Measurements from ENCODE around the gene ECI2. TPM values are rescaled to one million over a fixed set of nuclear protein-coding genes. Genes with fewer than 3 reads are reported as not detected.
A peak's percentile ranks its signal among the peaks of the same experiment; 100 is the strongest.

ECI2 gene
- total and polyA plus RNA-seq, 2 of the 13 experiments (the other 11 are each of a cell fraction or from before 2014, with no cell fraction given) = 78.5 to 228 TPM

DNA sequence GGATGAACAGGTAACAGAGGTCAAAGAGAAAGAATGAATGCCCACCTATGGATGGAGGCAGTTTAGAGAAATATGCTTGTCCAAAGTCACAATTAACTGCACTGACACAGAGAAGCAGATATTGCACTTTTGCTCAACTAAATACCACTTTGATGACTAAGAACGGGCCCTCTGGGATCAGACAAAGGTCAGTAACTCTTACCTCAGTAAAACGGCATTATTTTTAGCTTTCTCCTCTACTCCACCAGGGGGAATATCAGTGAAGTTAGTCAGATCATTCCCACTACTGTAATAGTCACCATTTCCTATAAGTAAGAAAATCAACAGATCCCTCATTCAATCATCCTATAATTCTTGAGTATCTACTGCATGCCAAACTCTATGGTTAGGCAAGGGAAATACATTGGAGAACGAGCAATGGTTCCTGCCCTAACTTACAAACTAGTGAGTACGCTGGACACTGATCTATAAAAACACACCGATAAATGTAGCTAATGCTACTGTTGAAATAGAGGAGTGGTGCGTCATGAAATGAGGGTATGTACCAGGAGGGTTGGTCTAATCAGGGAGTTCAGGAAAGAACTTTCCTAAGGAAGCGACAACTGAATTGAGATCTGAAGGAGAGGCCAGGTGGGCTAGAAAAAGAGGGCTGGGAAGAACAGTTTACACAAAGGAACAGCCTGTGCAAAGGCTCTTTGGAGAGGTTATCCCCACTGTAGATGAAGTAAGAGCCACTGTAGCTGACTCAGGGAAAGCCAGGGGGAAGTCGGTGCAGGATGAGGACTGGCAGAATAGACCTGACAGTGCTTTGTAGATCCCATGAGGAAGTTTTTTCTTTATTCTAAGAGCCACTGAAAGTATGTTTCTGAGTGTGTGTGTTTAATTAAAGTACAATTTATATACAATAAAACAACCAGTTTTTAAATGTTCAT lies 9.2 kb downstream of the ECI2 start (continued):
- TF ChIP-seq PCBP1 (IDR thresholded peaks at IDR 0.05; ENCODE audit: borderline replicate concordance, low read depth, low read length) = no peak
- no peak for TF ChIP-seq NFATC3 (CRISPR knock-in tag; IDR thresholded peaks at IDR 0.05)
- 0 out of 2 replicates have a peak, but pooled peaks have one; percentile 14 for TF ChIP-seq SMARCC2 (IDR thresholded peaks at IDR 0.05)
- TF ChIP-seq, protein P1, sequence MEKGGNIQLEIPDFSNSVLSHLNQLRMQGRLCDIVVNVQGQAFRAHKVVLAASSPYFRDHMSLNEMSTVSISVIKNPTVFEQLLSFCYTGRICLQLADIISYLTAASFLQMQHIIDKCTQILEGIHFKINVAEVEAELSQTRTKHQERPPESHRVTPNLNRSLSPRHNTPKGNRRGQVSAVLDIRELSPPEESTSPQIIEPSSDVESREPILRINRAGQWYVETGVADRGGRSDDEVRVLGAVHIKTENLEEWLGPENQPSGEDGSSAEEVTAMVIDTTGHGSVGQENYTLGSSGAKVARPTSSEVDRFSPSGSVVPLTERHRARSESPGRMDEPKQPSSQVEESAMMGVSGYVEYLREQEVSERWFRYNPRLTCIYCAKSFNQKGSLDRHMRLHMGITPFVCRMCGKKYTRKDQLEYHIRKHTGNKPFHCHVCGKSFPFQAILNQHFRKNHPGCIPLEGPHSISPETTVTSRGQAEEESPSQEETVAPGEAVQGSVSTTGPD (CRISPR knock-in tag; IDR thresholded peaks at IDR 0.05) = no peak
- no peak for TF ChIP-seq CENPX (CRISPR knock-in tag; IDR thresholded peaks at IDR 0.05)
- no peak for TF ChIP-seq BRD4 (CRISPR knock-in tag; IDR thresholded peaks at IDR 0.05)
- no peak for TF ChIP-seq PTBP1 (IDR thresholded peaks at IDR 0.05; ENCODE audit: low read depth, low read length, poor library complexity, severe bottlenecking)
- no peak for TF ChIP-seq PAX8 (CRISPR knock-in tag; IDR thresholded peaks at IDR 0.05; ENCODE audit: borderline replicate concordance)
- no peak for TF ChIP-seq ZNF615 (CRISPR knock-in tag; IDR thresholded peaks at IDR 0.05; ENCODE audit: borderline replicate concordance)
- no peak for TF ChIP-seq ZNF644 (CRISPR knock-in tag; IDR thresholded peaks at IDR 0.05; ENCODE audit: low read depth)
- no peak for TF ChIP-seq TGIF2 (CRISPR knock-in tag; IDR thresholded peaks at IDR 0.05)
- TF ChIP-seq MEIS2 (CRISPR knock-in tag; IDR thresholded peaks at IDR 0.05) = no peak
- TF ChIP-seq ZNF841 (CRISPR knock-in tag; IDR thresholded peaks at IDR 0.05; ENCODE audit: borderline replicate concordance) = no peak
- TF ChIP-seq ZNF264 (CRISPR knock-in tag; IDR thresholded peaks at IDR 0.05) = no peak
- no peak for TF ChIP-seq RNF219 (CRISPR knock-in tag; IDR thresholded peaks at IDR 0.05)
- TF ChIP-seq ZNF276 (CRISPR knock-in tag; IDR thresholded peaks at IDR 0.05; ENCODE audit: low read depth) = no peak
- TF ChIP-seq ZNF317 (CRISPR knock-in tag; IDR thresholded peaks at IDR 0.05) = peak; percentile 65
- peak; percentile 19; the same call in 1 of the 2 replicates for TF ChIP-seq STAG1 (CRISPR knock-in tag; IDR thresholded peaks at IDR 0.05)
- TF ChIP-seq, protein P2, sequence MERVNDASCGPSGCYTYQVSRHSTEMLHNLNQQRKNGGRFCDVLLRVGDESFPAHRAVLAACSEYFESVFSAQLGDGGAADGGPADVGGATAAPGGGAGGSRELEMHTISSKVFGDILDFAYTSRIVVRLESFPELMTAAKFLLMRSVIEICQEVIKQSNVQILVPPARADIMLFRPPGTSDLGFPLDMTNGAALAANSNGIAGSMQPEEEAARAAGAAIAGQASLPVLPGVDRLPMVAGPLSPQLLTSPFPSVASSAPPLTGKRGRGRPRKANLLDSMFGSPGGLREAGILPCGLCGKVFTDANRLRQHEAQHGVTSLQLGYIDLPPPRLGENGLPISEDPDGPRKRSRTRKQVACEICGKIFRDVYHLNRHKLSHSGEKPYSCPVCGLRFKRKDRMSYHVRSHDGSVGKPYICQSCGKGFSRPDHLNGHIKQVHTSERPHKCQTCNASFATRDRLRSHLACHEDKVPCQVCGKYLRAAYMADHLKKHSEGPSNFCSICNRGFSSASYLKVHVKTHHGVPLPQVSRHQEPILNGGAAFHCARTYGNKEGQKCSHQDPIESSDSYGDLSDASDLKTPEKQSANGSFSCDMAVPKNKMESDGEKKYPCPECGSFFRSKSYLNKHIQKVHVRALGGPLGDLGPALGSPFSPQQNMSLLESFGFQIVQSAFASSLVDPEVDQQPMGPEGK (CRISPR knock-in tag; IDR thresholded peaks at IDR 0.05) = no peak
- no peak for TF ChIP-seq GFI1 (CRISPR knock-in tag; IDR thresholded peaks at IDR 0.05; ENCODE audit: borderline replicate concordance)
- TF ChIP-seq ZNF691 (CRISPR knock-in tag; IDR thresholded peaks at IDR 0.05; ENCODE audit: borderline replicate concordance, low read depth) = no peak

All from HepG2 (cell line).